DOHH2 (cell line): ENCODE results near the gene CLRN1.

ENCODE experiments used
- H3F3A ChIP-seq: fragments of 200-600 bp; sonication (generic), shearing (Covaris generic); 2 replicates; pipeline ENCODE4 v1.6.0; 2016; ENCODE audit warnings: antibody characterized with exemption, mild to moderate bottlenecking; ENCODE audit not compliant: control insufficient read depth, insufficient read depth
- H3K27ac ChIP-seq: fragments of 200-600 bp; sonication (generic); 2 replicates; pipeline ENCODE4 v1.5.1; 2014; ENCODE audit warnings: low read depth, mild to moderate bottlenecking, low read length, moderate library complexity
- H3K27me3 ChIP-seq: fragments of 200-600 bp; sonication (generic); 2 replicates; pipeline ENCODE4 v1.6.1; 2014; ENCODE audit warnings: mild to moderate bottlenecking, low read length, mixed read lengths; ENCODE audit not compliant: control insufficient read depth
- H3K36me3 ChIP-seq: fragments of 200-600 bp; sonication (generic); 2 replicates; pipeline ENCODE4 v1.6.1; 2014; ENCODE audit warnings: mild to moderate bottlenecking, low read length, moderate library complexity, mixed read lengths; ENCODE audit not compliant: control insufficient read depth
- H3K4me1 ChIP-seq: fragments of 200-600 bp; sonication (generic); 2 replicates; pipeline ENCODE4 v1.6.1; 2014; ENCODE audit warnings: mild to moderate bottlenecking, low read length, mixed read lengths; ENCODE audit not compliant: control insufficient read depth
- H3K4me2 ChIP-seq: fragments of 200-600 bp; sonication (generic); 2 replicates; pipeline ENCODE4 v1.6.0; 2014; ENCODE audit warnings: mild to moderate bottlenecking, low read length, moderate library complexity
- H3K4me3 ChIP-seq: fragments of 200-600 bp; sonication (generic); 2 replicates; pipeline ENCODE4 v1.5.1; 2014; ENCODE audit warnings: mild to moderate bottlenecking, low read length, mixed read lengths
- H3K79me2 ChIP-seq: fragments of 200-600 bp; sonication (generic); 2 replicates; pipeline ENCODE4 v1.6.1; 2014; ENCODE audit warnings: mild to moderate bottlenecking, low read length, mixed read lengths; ENCODE audit not compliant: control insufficient read depth
- H3K9me2 ChIP-seq: fragments of 200-600 bp; sonication (generic); replicated peaks from 2 replicates; pipeline ENCODE4 v1.6.1; 2014; ENCODE audit warnings: mild to moderate bottlenecking, low read length, mixed read lengths; ENCODE audit not compliant: control insufficient read depth
- H3K9me3 ChIP-seq: fragments of 200-600 bp; sonication (generic); 2 replicates; pipeline ENCODE4 v1.6.1; 2014; ENCODE audit warnings: antibody characterized with exemption, low read length, mixed read lengths; ENCODE audit not compliant: control insufficient read depth, insufficient read depth
- H4K20me1 ChIP-seq: fragments of 200-600 bp; sonication (generic); 2 replicates; pipeline ENCODE4 v1.6.0; 2014; ENCODE audit warnings: low read depth, mild to moderate bottlenecking, antibody characterized with exemption, low read length, moderate library complexity; ENCODE audit not compliant: control insufficient read depth, insufficient read depth
- CTCF ChIP-seq: fragments of 200-600 bp; sonication (generic); IDR thresholded peaks from one replicate; pipeline ENCODE4 v1.5.1; 2014; ENCODE audit warnings: antibody characterized with exemption, mild to moderate bottlenecking, low read depth, low read length; ENCODE audit not compliant: poor library complexity, severe bottlenecking
- EZH2phosphoT487 ChIP-seq: fragments of 200-600 bp; sonication (generic); IDR thresholded peaks from 2 replicates; pipeline ENCODE4 v1.6.1; 2017; ENCODE audit warnings: borderline replicate concordance, mild to moderate bottlenecking, antibody characterized with exemption, low read length, moderate library complexity, mixed read lengths

Gene CLRN1

GRCh38 chr3:151015181-151015580, 42.7 kb upstream of the CLRN1 start:
- Histone ChIP-seq H3K9me3 (no peaks in the 10 kb centered on the region), H3F3A (no peaks in the 10 kb centered on the region), H3K4me2 (no peak overlapping the region), H3K4me1 (no peaks in the 10 kb centered on the region), H3K36me3 (no peaks in the 10 kb centered on the region), H3K4me3 (no peak overlapping the region), H3K79me2 (no peaks in the 10 kb centered on the region), H3K27me3 (peaks cover 10% of the 10 kb centered on the region; the same call in 1 of the 2 replicates), H3K27ac (no peak overlapping the region), H3K9me2 (no peaks in the 10 kb centered on the region), H4K20me1 (no peaks in the 10 kb centered on the region)
- no peak for TF ChIP-seq CTCF
- TF ChIP-seq EZH2phosphoT487 = no peak

DNA sequence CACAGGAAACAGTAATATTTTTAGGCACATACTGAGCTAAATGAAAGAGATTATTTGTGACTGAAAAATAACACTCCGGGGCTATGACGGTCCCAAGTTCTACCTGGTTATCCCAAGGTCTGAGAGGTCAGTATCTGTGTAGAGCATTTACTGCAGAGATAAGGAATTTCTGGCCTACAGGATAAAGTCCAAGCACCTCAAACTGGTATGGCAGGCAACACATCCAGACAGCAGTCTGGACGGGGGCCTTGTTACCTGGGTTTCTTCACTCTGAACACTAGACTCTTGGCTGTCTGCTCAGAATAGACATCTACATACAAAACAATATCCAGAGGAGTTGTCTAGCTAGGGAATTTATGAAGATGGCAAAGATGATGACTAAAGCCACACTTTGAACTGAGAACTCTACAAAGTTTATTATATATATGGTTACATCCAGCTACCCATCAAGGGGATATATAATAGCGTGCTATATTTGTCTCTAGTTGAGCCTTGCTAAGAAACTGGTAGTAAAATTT, 42.0 kb upstream of the CLRN1 start:
- Histone ChIP-seq H3K4me3 (no peak overlapping the region), H3K27ac (no peak overlapping the region), H3K27me3 (peaks cover 10% of the 10 kb centered on the region; the same call in 1 of the 2 replicates), H3F3A (no peaks in the 10 kb centered on the region), H3K36me3 (no peaks in the 10 kb centered on the region), H4K20me1 (no peaks in the 10 kb centered on the region), H3K79me2 (no peaks in the 10 kb centered on the region), H3K4me1 (no peaks in the 10 kb centered on the region), H3K9me2 (no peaks in the 10 kb centered on the region), H3K9me3 (no peaks in the 10 kb centered on the region), H3K4me2 (no peak overlapping the region)
- TF ChIP-seq CTCF (no peak), EZH2phosphoT487 (no peak)

GRCh38 chr3:151012753-151013152, 40.2 kb upstream of the CLRN1 start:
- Histone ChIP-seq H3K79me2 (no peaks in the 10 kb centered on the region), H3F3A (no peaks in the 10 kb centered on the region), H3K4me1 (no peaks in the 10 kb centered on the region), H4K20me1 (no peaks in the 10 kb centered on the region), H3K4me2 (no peak overlapping the region), H3K4me3 (no peak overlapping the region), H3K27me3 (peaks cover 13% of the 10 kb centered on the region), H3K36me3 (no peaks in the 10 kb centered on the region), H3K9me3 (no peaks in the 10 kb centered on the region), H3K27ac (no peak overlapping the region), H3K9me2 (no peaks in the 10 kb centered on the region)
- TF ChIP-seq EZH2phosphoT487 (no peak), CTCF (no peak)
